Measurements from ENCODE around the gene BRINP1.

BRINP1 gene

GRCh38 chr9:119343059-119343990 is 25.9 kb downstream of the BRINP1 start:
- no peak for DNase-seq

GRCh38 chr9:119339056-119339455 is 30.2 kb downstream of the BRINP1 start:
- DNase-seq: no peak

- no peak for DNase-seq
Observed at GRCh38 chr9:119337573-119337972, 31.7 kb downstream of the BRINP1 start.

GRCh38 chr9:119334745-119335144 is 34.5 kb downstream of the BRINP1 start:
- no peak for DNase-seq

- no peak for DNase-seq
Observed at GRCh38 chr9:119333507-119334229, 35.6 kb downstream of the BRINP1 start.

GRCh38 chr9:119332522-119332921 is 36.7 kb downstream of the BRINP1 start:
- no peak for DNase-seq

GRCh38 chr9:119322184-119322583 is 47.1 kb downstream of the BRINP1 start:
- DNase-seq: no peak

- DNase-seq: no peak
Observed at GRCh38 chr9:119318371-119318770, 50.9 kb downstream of the BRINP1 start.

- no peak for DNase-seq
Observed at GRCh38 chr9:119313846-119314245, 55.4 kb downstream of the BRINP1 start.

- no peak for DNase-seq
Observed at GRCh38 chr9:119310741-119311140, 58.5 kb downstream of the BRINP1 start.

GRCh38 chr9:119307471-119307870 is 61.8 kb downstream of the BRINP1 start:
- no peak for DNase-seq

- DNase-seq: no peak
Observed at GRCh38 chr9:119304555-119304954, 64.7 kb downstream of the BRINP1 start.

- no peak for DNase-seq
Observed at GRCh38 chr9:119302988-119303698, 66.1 kb downstream of the BRINP1 start.

- DNase-seq: no peak
Observed at GRCh38 chr9:119298076-119298853, 71.0 kb downstream of the BRINP1 start.

GRCh38 chr9:119291554-119291953 is 77.7 kb downstream of the BRINP1 start:
- DNase-seq: no peak

- no peak for DNase-seq
Observed at GRCh38 chr9:119289740-119290433, 79.3 kb downstream of the BRINP1 start.

- DNase-seq: no peak
Observed at GRCh38 chr9:119284587-119285337, 84.5 kb downstream of the BRINP1 start.

GRCh38 chr9:119284118-119284517 is 85.1 kb downstream of the BRINP1 start:
- no peak for DNase-seq

- no peak for DNase-seq
Observed at GRCh38 chr9:119283078-119283794, 86.0 kb downstream of the BRINP1 start.

GRCh38 chr9:119282476-119283077 is 86.7 kb downstream of the BRINP1 start:
- DNase-seq: no peak

Data from effector CD8-positive, alpha-beta T cell (primary cell).